ENCODE results near the gene TBC1D7. TPM values are rescaled to one million over a fixed set of nuclear protein-coding genes. Genes with fewer than 3 reads are reported as not detected.

The TBC1D7 gene
- total and polyA plus RNA-seq, 12 donors: 17.3 to 42.6 (median 28.1) TPM

DNA sequence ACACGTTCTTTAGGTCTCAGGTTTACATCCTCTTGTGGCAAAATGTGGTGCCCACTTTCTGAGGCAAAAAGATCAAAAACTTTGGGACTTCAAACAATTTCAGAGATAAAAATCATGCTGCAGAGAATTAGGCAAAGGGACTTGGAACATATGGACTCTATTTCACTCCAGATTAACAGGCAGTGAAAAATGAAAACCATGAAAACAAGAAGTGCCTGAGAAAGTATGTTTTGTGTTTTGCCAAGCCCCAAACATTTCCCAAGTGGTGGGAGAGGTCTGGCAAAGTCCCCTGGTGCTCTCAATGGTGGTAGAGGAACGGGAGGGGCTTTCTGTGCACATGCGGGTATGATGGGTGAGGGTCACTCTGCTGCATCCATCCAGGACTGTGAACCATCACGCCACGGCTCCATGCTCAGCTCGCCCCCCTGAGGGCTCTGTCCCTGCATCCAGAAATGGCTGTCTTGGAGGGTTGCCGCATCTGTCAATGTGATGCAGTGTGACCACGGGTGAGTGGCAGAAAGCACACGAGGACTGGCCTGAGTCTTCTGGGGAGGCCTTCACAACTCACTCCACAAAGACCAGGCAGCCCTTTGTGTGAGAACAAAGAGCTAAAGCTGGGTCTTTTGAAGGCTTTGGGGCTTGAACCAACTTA is 43.2 kb upstream of the TBC1D7 start:
- 82 to 86% methylated on average over 9 of the region's 9 CpGs for WGBS, 2 donors
- H3K27me3 ChIP-seq: no peaks in the 10 kb centered on the region
- DNase-seq (no peak), ATAC-seq (peak in 6 of 8 donors; percentile 14 to 73 (median 36))
- peaks cover 25 to 75% (median 55%) of the 10 kb centered on the region in 9 donors for H3K4me1 ChIP-seq
- peak overlapping the region in 4 of 10 donors; percentile 3 to 41 (median 32) for H3K27ac ChIP-seq
- no peak overlapping the region for H3K4me3 ChIP-seq
- H3K36me3 ChIP-seq: no peaks in the 10 kb centered on the region
- intact Hi-C loops (cut with DNase I): no loop called here
- no peaks in the 10 kb centered on the region for H3K9me3 ChIP-seq
- TF ChIP-seq, protein P1, sequence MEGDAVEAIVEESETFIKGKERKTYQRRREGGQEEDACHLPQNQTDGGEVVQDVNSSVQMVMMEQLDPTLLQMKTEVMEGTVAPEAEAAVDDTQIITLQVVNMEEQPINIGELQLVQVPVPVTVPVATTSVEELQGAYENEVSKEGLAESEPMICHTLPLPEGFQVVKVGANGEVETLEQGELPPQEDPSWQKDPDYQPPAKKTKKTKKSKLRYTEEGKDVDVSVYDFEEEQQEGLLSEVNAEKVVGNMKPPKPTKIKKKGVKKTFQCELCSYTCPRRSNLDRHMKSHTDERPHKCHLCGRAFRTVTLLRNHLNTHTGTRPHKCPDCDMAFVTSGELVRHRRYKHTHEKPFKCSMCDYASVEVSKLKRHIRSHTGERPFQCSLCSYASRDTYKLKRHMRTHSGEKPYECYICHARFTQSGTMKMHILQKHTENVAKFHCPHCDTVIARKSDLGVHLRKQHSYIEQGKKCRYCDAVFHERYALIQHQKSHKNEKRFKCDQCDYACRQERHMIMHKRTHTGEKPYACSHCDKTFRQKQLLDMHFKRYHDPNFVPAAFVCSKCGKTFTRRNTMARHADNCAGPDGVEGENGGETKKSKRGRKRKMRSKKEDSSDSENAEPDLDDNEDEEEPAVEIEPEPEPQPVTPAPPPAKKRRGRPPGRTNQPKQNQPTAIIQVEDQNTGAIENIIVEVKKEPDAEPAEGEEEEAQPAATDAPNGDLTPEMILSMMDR (IDR thresholded peaks at IDR 0.05): no peak

- no peak for ATAC-seq
- 90 to 93% methylated on average over 5 of the region's 5 CpGs for WGBS, 2 donors
- no peaks in the 10 kb centered on the region for H3K9me3 ChIP-seq
- peak overlapping the region in 2 of 10 donors; percentile 10 to 11 for H3K27ac ChIP-seq
- H3K36me3 ChIP-seq: peaks cover 0 to 3% (median 0%) of the 10 kb centered on the region in 9 donors
- no peak for DNase-seq
- no peak overlapping the region for H3K4me3 ChIP-seq
- TF ChIP-seq, protein P1 (IDR thresholded peaks at IDR 0.05): no peak
- H3K27me3 ChIP-seq: no peaks in the 10 kb centered on the region
- intact Hi-C loops (cut with DNase I): no loop called here
- H3K4me1 ChIP-seq: peaks cover 25 to 68% (median 55%) of the 10 kb centered on the region in 9 donors
Observed at GRCh38 chr6:13370623-13371022, 42.3 kb upstream of the TBC1D7 start.

- ATAC-seq (no peak), DNase-seq (no peak)
- intact Hi-C loops (cut with DNase I): no loop called here
- no peaks in the 10 kb centered on the region for H3K27me3 ChIP-seq
- H3K36me3 ChIP-seq: peaks cover 0 to 13% (median 7%) of the 10 kb centered on the region in 9 donors
- H3K27ac ChIP-seq: no peak overlapping the region
- no peak overlapping the region for H3K4me3 ChIP-seq
- TF ChIP-seq, protein P1 (IDR thresholded peaks at IDR 0.05): no peak
- peaks cover 25 to 66% (median 50%) of the 10 kb centered on the region in 9 donors for H3K4me1 ChIP-seq
- no peaks in the 10 kb centered on the region for H3K9me3 ChIP-seq
- WGBS, 2 donors: 0 to 92% methylated on average over 1 of the region's 1 CpG
Observed at GRCh38 chr6:13369591-13369990, 41.3 kb upstream of the TBC1D7 start.

DNA sequence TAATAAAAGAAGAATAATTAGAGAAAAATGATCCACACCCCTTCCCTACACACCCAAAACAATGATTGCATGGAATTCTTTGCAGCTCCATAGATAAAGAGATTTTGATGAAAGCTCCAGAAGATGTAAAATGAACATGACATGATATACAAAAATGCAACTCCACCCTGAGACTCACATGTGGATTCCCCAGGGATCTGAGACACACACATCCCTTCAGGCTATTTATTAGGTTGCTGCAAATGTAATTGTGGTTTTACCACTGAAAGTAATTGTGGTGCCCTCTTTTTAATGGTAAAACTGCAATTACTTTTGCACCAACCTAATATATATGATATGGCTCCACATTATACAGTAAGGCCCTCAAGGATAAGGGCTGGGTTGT is 40.4 kb upstream of the TBC1D7 start:
- H3K4me3 ChIP-seq: no peak overlapping the region
- H3K9me3 ChIP-seq: no peaks in the 10 kb centered on the region
- H3K27ac ChIP-seq: peak overlapping the region in 1 of 10 donors; percentile 55
- intact Hi-C loops (cut with DNase I): no loop called here
- H3K4me1 ChIP-seq: peaks cover 27 to 72% (median 58%) of the 10 kb centered on the region in 9 donors
- no peaks in the 10 kb centered on the region for H3K27me3 ChIP-seq
- DNase-seq: no peak
- peaks cover 0 to 21% (median 8%) of the 10 kb centered on the region in 9 donors for H3K36me3 ChIP-seq
- TF ChIP-seq, protein P1 (IDR thresholded peaks at IDR 0.05): no peak
- ATAC-seq: no peak
